Large intestine (tissue), 3 donors: ENCODE data around the gene CELA2A. TPM values are rescaled to one million over a fixed set of nuclear protein-coding genes. Genes with fewer than 3 reads are reported as not detected.
A peak's percentile ranks its signal among the peaks of the same experiment; 100 is the strongest.
"Not testable (repeated sequence)": the region's sequence is repeated elsewhere in the genome, so short reads cannot be mapped to it uniquely, and the experiment has no call there.

ENCODE experiments used
- DNase-seq, 2 donors: peaks; one replicate each; pipeline versions ENCODE4 v3.0.0 to v3.0.0-alpha.2; 2013
- H3K27ac ChIP-seq: one replicate; pipeline ENCODE4 v1.5.1; 2013; ENCODE audit warnings: low read length
- H3K27me3 ChIP-seq: 2 replicates; pipeline ENCODE4 v1.6.1; 2013; ENCODE audit warnings: low read length; ENCODE audit not compliant: control insufficient read depth, insufficient read depth
- H3K36me3 ChIP-seq: 2 replicates; pipeline ENCODE4 v1.6.1; 2013; ENCODE audit warnings: low read length; ENCODE audit not compliant: control insufficient read depth, insufficient read depth
- H3K4me1 ChIP-seq: one replicate; pipeline ENCODE4 v1.6.1; 2013; ENCODE audit warnings: low read length; ENCODE audit not compliant: control insufficient read depth, insufficient read depth
- H3K4me3 ChIP-seq: one replicate; pipeline ENCODE4 v1.5.1; 2013; ENCODE audit warnings: low read length
- H3K9me3 ChIP-seq: one replicate; pipeline ENCODE4 v1.6.1; 2013; ENCODE audit warnings: mild to moderate bottlenecking, low read depth, low read length, moderate library complexity; ENCODE audit not compliant: control insufficient read depth
- WGBS: methylation state at CpG from one replicate; pipeline ENCODE4 v1.1.5; 2013; ENCODE audit warnings: low lambda C conversion rate; ENCODE audit not compliant: insufficient coverage; 5-methylcytosine and 5-hydroxymethylcytosine counted together
- polyA plus RNA-seq: library from polyadenylated mRNA; unstranded; fragments of 120-200 nt; gene quantifications from one replicate; pipeline ENCODE4 v1.2.1, GENCODE V29; 2013

CELA2A gene
- polyA plus RNA-seq, 1 donor, result 0.18 TPM

DNA sequence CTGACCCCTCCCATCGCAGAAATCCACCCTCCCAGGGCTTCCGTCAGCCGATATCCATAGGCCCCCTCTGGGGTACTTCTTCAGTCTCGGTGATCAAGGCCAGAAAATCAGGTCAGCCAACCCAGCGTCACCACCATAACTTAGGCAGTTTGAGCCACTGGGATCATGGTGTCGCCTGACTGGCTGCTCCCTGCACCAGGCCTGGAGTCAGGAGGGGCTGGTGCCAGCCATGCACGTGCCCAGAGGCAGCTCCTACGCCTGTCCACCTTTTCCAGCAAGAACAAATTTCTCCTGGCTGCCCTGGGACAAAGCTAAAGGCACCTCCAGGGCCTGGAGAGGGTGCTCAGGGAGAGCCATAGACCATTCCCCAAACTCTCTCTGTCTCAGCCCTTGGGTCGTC, 23.1 kb upstream of the CELA2A start:
- Histone ChIP-seq H3K27ac (no peak overlapping the region), H3K4me3 (no peak overlapping the region), H3K27me3 (no peaks in the 10 kb centered on the region), H3K36me3 (peaks cover 19% of the 10 kb centered on the region), H3K4me1 (peaks cover 23% of the 10 kb centered on the region), H3K9me3 (no peaks in the 10 kb centered on the region)
- no CpG with 5 or more reads among the region's 9 CpGs for WGBS
- DNase-seq, result no peak

DNA sequence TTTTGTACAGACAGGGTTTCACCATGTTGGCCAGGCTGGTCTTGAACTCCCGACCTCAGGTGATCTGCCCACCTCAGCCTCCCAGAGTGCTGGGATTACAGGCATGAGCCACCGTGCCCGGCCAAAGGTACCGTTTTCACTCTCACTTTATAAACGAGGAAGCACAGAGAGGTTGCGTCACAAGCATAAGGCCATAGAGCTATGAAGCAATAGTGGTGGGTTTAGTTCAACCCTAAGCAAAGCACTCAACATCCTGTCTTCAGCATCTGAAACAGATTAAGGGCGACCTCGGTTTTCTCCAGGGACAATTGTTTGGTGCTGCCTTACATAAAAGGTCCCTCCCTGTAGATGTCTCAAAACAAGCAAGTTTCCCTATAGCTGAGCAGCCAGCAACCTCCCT, 21.8 kb upstream of the CELA2A start:
- H3K36me3 ChIP-seq, H3K4me3 ChIP-seq, H3K27ac ChIP-seq, H3K27me3 ChIP-seq, H3K9me3 ChIP-seq: not testable (repeated sequence)
- no CpG with 5 or more reads among the region's 8 CpGs for WGBS
- peaks cover 23% of the 10 kb centered on the region for H3K4me1 ChIP-seq
- DNase-seq, result peak in 1 of 2 donors; percentile 67

DNA sequence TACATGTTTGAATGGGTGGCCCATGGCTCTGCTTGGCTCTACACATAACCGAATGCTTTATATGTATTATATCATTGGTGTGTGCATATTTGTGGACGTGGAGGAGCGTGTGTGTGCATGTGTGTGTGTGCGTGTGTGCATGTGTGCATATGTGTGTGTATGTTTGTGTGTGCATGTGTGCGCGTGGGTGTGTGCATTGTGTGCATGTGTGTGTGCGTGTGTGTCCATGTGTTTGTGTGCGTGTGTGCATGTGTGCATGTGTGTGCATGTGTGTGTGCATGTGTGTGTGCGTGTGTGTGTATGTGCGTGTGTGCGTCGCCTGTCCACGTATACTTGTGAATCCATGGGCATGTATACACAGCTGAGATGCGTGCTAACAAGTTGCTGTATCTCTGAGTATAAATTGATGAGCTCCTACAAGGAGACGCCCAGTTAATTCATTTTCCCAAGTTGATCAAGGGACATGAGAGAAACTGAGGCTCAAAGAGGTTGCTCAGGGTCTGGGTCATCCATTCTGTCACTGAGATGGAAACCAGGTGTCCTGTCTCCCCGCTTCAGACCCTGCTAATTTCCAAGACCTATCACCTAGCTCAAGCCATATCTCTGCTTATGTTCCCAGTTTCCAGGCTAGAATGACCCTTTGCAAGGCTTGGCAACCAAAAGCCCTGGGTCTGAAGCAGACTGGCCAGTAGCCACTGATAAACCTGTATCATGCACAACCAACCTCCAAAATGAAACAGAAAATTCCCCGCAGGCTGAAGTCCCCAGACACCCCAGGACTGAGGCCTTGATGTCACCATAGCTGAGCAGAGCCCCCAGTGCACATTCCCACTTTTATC, 21.1 kb upstream of the CELA2A start:
- peaks cover 23% of the 10 kb centered on the region for H3K4me1 ChIP-seq
- H3K9me3 ChIP-seq, result no peaks in the 10 kb centered on the region
- H3K4me3 ChIP-seq, result no peak overlapping the region
- H3K27me3 ChIP-seq, result no peaks in the 10 kb centered on the region
- peaks cover 4% of the 10 kb centered on the region for H3K36me3 ChIP-seq
- no peak for DNase-seq
- WGBS, result 100% methylated on average over 5 of the region's 17 CpGs
- H3K27ac ChIP-seq, result no peak overlapping the region

DNA sequence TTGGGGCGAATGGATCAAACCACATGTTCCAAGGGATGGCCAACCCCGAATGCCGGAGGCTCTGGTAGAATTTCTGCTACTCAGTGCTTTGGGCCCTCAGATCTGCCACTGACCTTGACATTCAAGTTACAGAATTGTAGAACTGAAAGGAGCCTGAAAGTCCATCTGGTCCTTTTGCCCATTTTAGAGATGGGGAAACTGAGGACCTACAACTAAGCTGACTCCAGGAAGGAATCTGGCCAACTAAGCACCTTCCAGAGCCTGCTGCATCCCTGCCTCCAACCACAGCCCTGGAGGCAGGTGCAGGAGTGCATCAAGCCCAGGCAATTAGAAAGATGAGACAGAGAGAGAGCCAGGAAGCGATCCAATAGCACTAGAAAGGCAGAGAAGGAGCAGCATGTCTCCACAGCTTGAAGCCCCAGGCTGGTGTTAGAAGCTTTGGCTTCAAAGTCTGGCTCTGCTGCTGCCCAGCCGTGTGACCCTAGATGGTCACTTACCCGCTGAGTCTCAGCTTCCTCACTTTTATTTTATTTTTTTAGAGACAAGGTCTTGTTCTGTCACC, 19.6 kb upstream of the CELA2A start:
- no peaks in the 10 kb centered on the region for H3K9me3 ChIP-seq
- no peak for DNase-seq
- no CpG with 5 or more reads among the region's 6 CpGs for WGBS
- no peak overlapping the region for H3K27ac ChIP-seq
- H3K4me3 ChIP-seq, result no peak overlapping the region
- H3K27me3 ChIP-seq, result no peaks in the 10 kb centered on the region
- peaks cover 17% of the 10 kb centered on the region for H3K4me1 ChIP-seq
- H3K36me3 ChIP-seq, result no peaks in the 10 kb centered on the region

DNA sequence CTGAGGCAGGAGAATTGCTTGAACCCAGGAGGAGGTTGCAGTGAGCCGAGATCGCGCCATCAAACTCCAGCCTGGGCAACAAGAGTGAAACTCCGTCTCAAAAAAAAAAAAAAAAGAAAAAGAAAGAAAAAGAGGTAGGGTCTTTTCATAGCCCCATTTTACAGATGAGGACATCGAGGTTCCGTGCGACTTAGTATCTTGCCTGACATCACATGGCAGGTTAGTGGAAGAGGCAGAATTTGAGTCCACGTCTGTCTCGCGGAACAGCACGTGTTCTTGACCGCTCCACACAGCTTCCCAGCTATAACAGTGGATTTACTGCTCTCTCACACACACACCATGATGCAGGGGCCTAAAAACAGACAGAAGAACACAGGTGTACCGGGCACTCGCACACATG, 17.2 kb upstream of the CELA2A start:
- no peak overlapping the region for H3K27ac ChIP-seq
- H3K36me3 ChIP-seq, result no peaks in the 10 kb centered on the region
- no peaks in the 10 kb centered on the region for H3K27me3 ChIP-seq
- H3K9me3 ChIP-seq, result no peaks in the 10 kb centered on the region
- WGBS, result no CpG with 5 or more reads among the region's 14 CpGs
- H3K4me3 ChIP-seq, result no peak overlapping the region
- peaks cover 6% of the 10 kb centered on the region for H3K4me1 ChIP-seq
- DNase-seq, result no peak

DNA sequence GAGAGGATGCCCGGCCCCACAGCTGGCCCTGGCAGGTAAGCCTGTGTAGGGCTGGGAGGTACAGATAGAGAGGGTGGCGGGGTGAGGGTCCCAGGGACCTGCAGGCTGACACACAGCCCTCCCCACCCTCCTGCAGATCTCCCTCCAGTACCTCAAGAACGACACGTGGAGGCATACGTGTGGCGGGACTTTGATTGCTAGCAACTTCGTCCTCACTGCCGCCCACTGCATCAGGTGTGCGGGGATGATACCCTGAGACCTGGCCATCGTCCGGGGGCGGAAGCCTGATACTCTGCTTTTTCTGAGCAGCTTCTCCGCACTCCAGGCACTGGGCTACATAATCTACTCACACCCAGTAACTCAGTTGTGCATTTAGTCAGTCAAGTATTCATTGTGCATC, 16.2 kb upstream of the CELA2A start:
- peaks cover 4% of the 10 kb centered on the region for H3K4me1 ChIP-seq
- DNase-seq, result no peak
- H3K27me3 ChIP-seq, result no peaks in the 10 kb centered on the region
- no peaks in the 10 kb centered on the region for H3K36me3 ChIP-seq
- H3K27ac ChIP-seq, result no peak overlapping the region
- WGBS, result no CpG with 5 or more reads among the region's 13 CpGs
- no peak overlapping the region for H3K4me3 ChIP-seq
- no peaks in the 10 kb centered on the region for H3K9me3 ChIP-seq

DNA sequence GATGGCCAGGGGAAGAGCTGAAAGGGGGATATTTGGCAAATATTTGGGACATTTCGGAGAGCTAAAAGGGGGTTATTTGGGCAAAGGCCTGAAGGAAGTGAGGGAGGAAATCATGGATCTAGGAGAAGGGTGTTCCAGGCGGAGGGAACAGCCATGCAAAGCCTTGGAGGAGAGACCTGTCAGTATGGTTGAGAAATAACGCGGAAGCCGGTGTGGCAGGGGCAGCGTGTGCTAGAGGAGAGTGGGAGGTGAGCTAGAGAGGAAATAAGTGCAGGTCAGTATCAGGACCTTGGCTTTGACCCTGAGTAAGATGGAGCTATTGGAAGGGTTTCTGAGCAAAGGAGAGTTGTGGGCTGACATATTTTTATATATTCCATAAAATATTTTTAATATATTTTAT, 15.3 kb upstream of the CELA2A start:
- H3K4me3 ChIP-seq, result no peak overlapping the region
- no peaks in the 10 kb centered on the region for H3K9me3 ChIP-seq
- no peaks in the 10 kb centered on the region for H3K36me3 ChIP-seq
- no peak for DNase-seq
- H3K27ac ChIP-seq, result no peak overlapping the region
- no peaks in the 10 kb centered on the region for H3K27me3 ChIP-seq
- H3K4me1 ChIP-seq, result peaks cover 4% of the 10 kb centered on the region
- WGBS, result 100% methylated on average over 1 of the region's 6 CpGs

DNA sequence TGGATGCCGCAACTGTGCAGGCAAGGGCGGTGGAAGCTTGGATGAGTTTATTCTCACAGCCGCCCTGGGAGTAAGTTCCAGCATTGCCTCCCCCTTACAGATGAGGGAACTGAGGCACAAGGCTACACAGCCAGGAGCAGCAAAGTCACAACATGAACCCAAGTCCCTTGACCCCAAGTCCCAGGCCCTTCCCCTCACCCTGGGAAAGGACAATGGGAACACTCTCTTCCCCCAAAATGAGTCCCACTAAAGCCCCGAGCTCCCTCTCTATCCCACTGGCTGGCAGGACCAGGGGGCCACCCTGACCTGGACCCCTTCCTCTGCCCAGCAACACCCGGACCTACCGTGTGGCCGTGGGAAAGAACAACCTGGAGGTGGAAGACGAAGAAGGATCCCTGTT, 14.4 kb upstream of the CELA2A start:
- no peaks in the 10 kb centered on the region for H3K36me3 ChIP-seq
- peaks cover 2% of the 10 kb centered on the region for H3K27me3 ChIP-seq
- no peak overlapping the region for H3K4me3 ChIP-seq
- no peak overlapping the region for H3K27ac ChIP-seq
- H3K4me1 ChIP-seq, result peaks cover 4% of the 10 kb centered on the region
- no peaks in the 10 kb centered on the region for H3K9me3 ChIP-seq
- no CpG with 5 or more reads among the region's 8 CpGs for WGBS
- no peak for DNase-seq

DNA sequence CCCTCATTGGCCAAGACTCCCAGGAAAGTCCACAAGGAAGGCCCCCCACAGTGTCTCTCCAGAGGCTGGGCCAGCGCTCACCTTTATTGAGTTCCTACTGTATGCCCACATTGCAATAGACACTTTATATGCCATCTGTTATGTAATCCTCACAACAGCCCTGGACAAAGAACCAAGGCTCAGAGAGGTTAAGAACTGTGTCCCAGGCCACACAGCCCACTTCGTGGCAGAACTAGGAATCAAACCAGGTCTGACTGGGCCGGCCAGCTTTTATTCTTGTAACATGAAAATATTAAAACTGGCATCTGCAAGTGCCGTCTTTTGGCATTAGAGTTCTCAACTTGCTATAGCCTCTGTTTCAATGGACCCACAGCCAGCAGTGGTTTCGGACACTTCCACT, 13.8 kb upstream of the CELA2A start:
- Histone ChIP-seq H3K9me3 (no peaks in the 10 kb centered on the region), H3K4me3 (no peak overlapping the region), H3K27ac (no peak overlapping the region), H3K36me3 (no peaks in the 10 kb centered on the region), H3K4me1 (peaks cover 4% of the 10 kb centered on the region), H3K27me3 (peaks cover 2% of the 10 kb centered on the region)
- no peak for DNase-seq
- WGBS, result no CpG with 5 or more reads among the region's 5 CpGs

DNA sequence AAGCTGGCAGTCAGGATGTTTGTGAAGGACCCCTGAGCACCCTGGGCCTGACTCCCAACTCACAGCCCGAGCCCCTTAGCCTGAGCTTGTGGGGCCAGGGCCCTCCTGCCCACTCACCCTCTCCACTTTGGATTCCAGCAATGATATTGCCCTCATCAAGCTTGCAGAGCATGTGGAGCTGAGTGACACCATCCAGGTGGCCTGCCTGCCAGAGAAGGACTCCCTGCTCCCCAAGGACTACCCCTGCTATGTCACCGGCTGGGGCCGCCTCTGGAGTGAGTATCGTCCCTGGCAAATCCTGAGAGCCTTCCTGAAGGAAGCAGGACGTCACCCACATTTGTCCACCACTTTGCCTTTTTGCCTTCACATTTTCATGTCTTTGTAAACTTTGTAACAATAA, 13.3 kb upstream of the CELA2A start:
- H3K36me3 ChIP-seq, result no peaks in the 10 kb centered on the region
- no peak for DNase-seq
- H3K9me3 ChIP-seq, result no peaks in the 10 kb centered on the region
- WGBS, result no CpG with 5 or more reads among the region's 5 CpGs
- no peak overlapping the region for H3K27ac ChIP-seq
- peaks cover 2% of the 10 kb centered on the region for H3K27me3 ChIP-seq
- no peak overlapping the region for H3K4me3 ChIP-seq
- H3K4me1 ChIP-seq, result no peaks in the 10 kb centered on the region
